H9 (cell line): ENCODE results near the gene GPC1. TPM values are rescaled to one million over a fixed set of nuclear protein-coding genes. Genes with fewer than 3 reads are reported as not detected.

Experiments
- DNase-seq: peaks from one replicate; pipeline ENCODE4 v3.0.0-alpha.2; 2017
- H2AFZ ChIP-seq: one replicate; pipeline ENCODE4 v1.6.1; 2013; ENCODE audit warnings: mild to moderate bottlenecking, low read length, control low read depth, moderate library complexity
- H2AK5ac ChIP-seq: 2 replicates; pipeline ENCODE4 v1.6.1; 2013; ENCODE audit warnings: low read length, control low read depth, mixed read lengths; ENCODE audit not compliant: insufficient read length
- H2BK120ac ChIP-seq: one replicate; pipeline ENCODE4 v1.6.1; 2013; ENCODE audit warnings: low read depth, mild to moderate bottlenecking, low read length, control low read depth, inconsistent platforms; ENCODE audit not compliant: poor library complexity, severe bottlenecking
- H2BK12ac ChIP-seq: 2 replicates; pipeline ENCODE4 v1.6.1; 2013; ENCODE audit warnings: low read length, control low read depth, mixed read lengths, low read depth; ENCODE audit not compliant: insufficient read length
- H2BK15ac ChIP-seq: 2 replicates; pipeline ENCODE4 v1.6.1; 2013; ENCODE audit warnings: low read depth, low read length, control low read depth
- H2BK20ac ChIP-seq: one replicate; pipeline ENCODE4 v1.6.1; 2013; ENCODE audit warnings: low read depth, mild to moderate bottlenecking, low read length, control low read depth, inconsistent platforms; ENCODE audit not compliant: poor library complexity, severe bottlenecking
- H2BK5ac ChIP-seq: 2 replicates; pipeline ENCODE4 v1.6.1; 2013; ENCODE audit warnings: low read length, control low read depth, mixed read lengths; ENCODE audit not compliant: insufficient read length
- H3K14ac ChIP-seq: 2 replicates; pipeline ENCODE4 v1.6.1; 2013; ENCODE audit warnings: low read length, control low read depth; ENCODE audit not compliant: insufficient read depth
- H3K18ac ChIP-seq: 2 replicates; pipeline ENCODE4 v1.6.1; 2013; ENCODE audit warnings: low read depth, mild to moderate bottlenecking, mixed read lengths, low read length, control low read depth; ENCODE audit not compliant: insufficient read length
- H3K23ac ChIP-seq: 2 replicates; pipeline ENCODE4 v1.6.1; 2013; ENCODE audit warnings: low read length, control low read depth, mixed read lengths, low read depth; ENCODE audit not compliant: insufficient read length
- H3K23me2 ChIP-seq: 2 replicates; pipeline ENCODE4 v1.6.1; 2013; ENCODE audit warnings: low read depth, mild to moderate bottlenecking, mixed read lengths, low read length, control low read depth; ENCODE audit not compliant: insufficient read length, poor library complexity, severe bottlenecking
- H3K27ac ChIP-seq: 2 replicates; pipeline ENCODE4 v1.5.1; 2013; ENCODE audit warnings: low read length, control low read depth, mixed read lengths, low read depth; ENCODE audit not compliant: insufficient read length
- H3K27me3 ChIP-seq: 2 replicates; pipeline ENCODE4 v1.6.1; 2013; ENCODE audit warnings: low read length, control low read depth, inconsistent platforms; ENCODE audit not compliant: insufficient read depth
- H3K4ac ChIP-seq: 2 replicates; pipeline ENCODE4 v1.6.1; 2013; ENCODE audit warnings: low read depth, mild to moderate bottlenecking, control low read depth, inconsistent platforms, low read length, moderate library complexity
- H3K4me1 ChIP-seq: 2 replicates; pipeline ENCODE4 v1.6.1; 2013; ENCODE audit warnings: low read length, control low read depth, inconsistent platforms; ENCODE audit not compliant: insufficient read depth
- H3K4me2 ChIP-seq: 2 replicates; pipeline ENCODE4 v1.6.1; 2013; ENCODE audit warnings: low read length, control low read depth, mixed read lengths; ENCODE audit not compliant: insufficient read length, insufficient read depth
- H3K56ac ChIP-seq: 2 replicates; pipeline ENCODE4 v1.6.1; 2013; ENCODE audit warnings: low read depth, mild to moderate bottlenecking, mixed read lengths, low read length, control low read depth; ENCODE audit not compliant: insufficient read length
- H3K79me1 ChIP-seq: 2 replicates; pipeline ENCODE4 v1.6.1; 2013; ENCODE audit warnings: low read depth, mild to moderate bottlenecking, moderate library complexity, low read length, control low read depth, inconsistent platforms; ENCODE audit not compliant: insufficient read depth, poor library complexity, severe bottlenecking
- H3K79me2 ChIP-seq: 2 replicates; pipeline ENCODE4 v1.6.1; 2013; ENCODE audit warnings: low read length, control low read depth, inconsistent platforms; ENCODE audit not compliant: insufficient read depth
- H3K9ac ChIP-seq: 2 replicates; pipeline ENCODE4 v1.6.1; 2013; ENCODE audit warnings: low read length, control low read depth, mixed read lengths; ENCODE audit not compliant: insufficient read length; ENCODE audit errors: extremely low read depth
- H3K9me3 ChIP-seq: one replicate; pipeline ENCODE4 v1.6.1; 2013; ENCODE audit warnings: low read depth, low read length, inconsistent platforms; ENCODE audit not compliant: control insufficient read depth
- H3T11ph ChIP-seq: one replicate; pipeline ENCODE4 v1.6.1; 2013; ENCODE audit warnings: mild to moderate bottlenecking, low read length, control low read depth, inconsistent platforms
- H4K20me1 ChIP-seq: one replicate; pipeline ENCODE4 v1.6.1; 2013; ENCODE audit not compliant: control insufficient read depth, insufficient read length, insufficient read depth
- H4K5ac ChIP-seq: 2 replicates; pipeline ENCODE4 v1.6.1; 2013; ENCODE audit warnings: low read depth, mild to moderate bottlenecking, mixed read lengths, low read length, control low read depth; ENCODE audit not compliant: insufficient read length
- H4K8ac ChIP-seq: replicated peaks from 2 replicates; pipeline ENCODE4 v1.6.1; 2013; ENCODE audit warnings: low read length, control low read depth, mixed read lengths, low read depth; ENCODE audit not compliant: insufficient read length
- H4K91ac ChIP-seq: 2 replicates; pipeline ENCODE4 v1.6.1; 2013; ENCODE audit warnings: low read depth, mild to moderate bottlenecking, moderate library complexity, mixed read lengths, low read length, control low read depth; ENCODE audit not compliant: insufficient read length
- H3K27ac Mint-ChIP-seq, 3 experiments: 2 replicates in 2 of 3; 3 replicates in 1 of 3; pipeline ENCODE4 v1.8.0; 2020 to 2021; ENCODE audit warnings: mixed read lengths in 3 of 3, mild to moderate bottlenecking in 1 of 3, moderate library complexity in 1 of 3
- H3K27me3 Mint-ChIP-seq: 2 replicates; pipeline ENCODE4 v1.8.0; 2021; ENCODE audit warnings: low read depth, mild to moderate bottlenecking, moderate library complexity, mixed read lengths
- H3K36me3 Mint-ChIP-seq, 3 experiments: 2 replicates in 2 of 3; 3 replicates in 1 of 3; pipeline ENCODE4 v1.8.0; 2020 to 2021; ENCODE audit warnings: low read depth in 3 of 3, mixed read lengths in 3 of 3; ENCODE audit not compliant: insufficient read depth in 1 of 3
- H3K4me1 Mint-ChIP-seq, 2 experiments: 2 replicates each; pipeline ENCODE4 v1.8.0; 2020; ENCODE audit warnings: mixed read lengths in 2 of 2
- H3K4me3 Mint-ChIP-seq, 2 experiments: 2 replicates in 1 of 2; 3 replicates in 1 of 2; pipeline ENCODE4 v1.8.0; 2020 to 2021; ENCODE audit warnings: mild to moderate bottlenecking in 2 of 2, mixed read lengths in 2 of 2, moderate library complexity in 1 of 2
- H3K9me3 Mint-ChIP-seq, 2 experiments: 2 replicates in 1 of 2; 3 replicates in 1 of 2; pipeline ENCODE4 v1.8.0; 2020; ENCODE audit warnings: mild to moderate bottlenecking in 2 of 2, mixed read lengths in 2 of 2, moderate library complexity in 1 of 2
- WGBS: extraction: QIAGEN DNeasy Blood & Tissue Kit; methylation state at CpG from one replicate; pipeline ENCODE4 v1.1.7; 2013; ENCODE audit warnings: missing lambda C conversion rate, low lambda C conversion rate, mixed read lengths; ENCODE audit not compliant: insufficient read length; ENCODE audit errors: extremely low coverage; 5-methylcytosine and 5-hydroxymethylcytosine counted together
- total RNA-seq: library from RNA; stranded (reverse); gene quantifications from 2 replicates; pipeline ENCODE4 v1.2.1, GENCODE V29; 2021
- TF ChIP-seq, protein P1 (sequence below): fragments of 200-600 bp; sonication (generic); conservative IDR thresholded peaks from 3 replicates; pipeline ENCODE4 v1.8.0; 2021; ENCODE audit warnings: antibody characterized with exemption, mild to moderate bottlenecking

The GPC1 gene
- total RNA-seq, 1 experiment from 2014 or later = 39.4 TPM

- H3K14ac ChIP-seq = no peak overlapping the region
- no peak overlapping the region for H3K9ac ChIP-seq
- H3K4ac ChIP-seq = no peak overlapping the region
- no peak overlapping the region for H2BK15ac ChIP-seq
- no peak overlapping the region; a peak in 1 of 7 replicates for H3K27ac Mint-ChIP-seq
- no peaks in the 10 kb centered on the region for H3K4me1 ChIP-seq
- no peak overlapping the region for H4K8ac ChIP-seq
- no peaks in the 10 kb centered on the region for H3K36me3 Mint-ChIP-seq
- no peak overlapping the region for H3K4me3 Mint-ChIP-seq
- H3T11ph ChIP-seq = no peak overlapping the region
- no peak for DNase-seq
- no peak overlapping the region for H3K23ac ChIP-seq
- H3K56ac ChIP-seq = no peak overlapping the region
- no peak overlapping the region for H3K27ac ChIP-seq
- H3K23me2 ChIP-seq = no peaks in the 10 kb centered on the region
- no peak overlapping the region for H2AFZ ChIP-seq
- no peaks in the 10 kb centered on the region; a peak in 1 of 5 replicates for H3K9me3 Mint-ChIP-seq
- no peak overlapping the region for H4K5ac ChIP-seq
- H2BK20ac ChIP-seq = no peak overlapping the region
- no peaks in the 10 kb centered on the region for H4K20me1 ChIP-seq
- H3K4me1 Mint-ChIP-seq = peaks cover 7 to 11% of the 10 kb centered on the region in 2 experiments
- WGBS = no CpG with 5 or more reads among the region's 10 CpGs
- no peaks in the 10 kb centered on the region for H3K27me3 ChIP-seq
- no peak overlapping the region for H4K91ac ChIP-seq
- no peaks in the 10 kb centered on the region for H3K79me2 ChIP-seq
- H3K9me3 ChIP-seq = no peaks in the 10 kb centered on the region
- no peaks in the 10 kb centered on the region for H3K79me1 ChIP-seq
- H2BK12ac ChIP-seq = no peak overlapping the region
- TF ChIP-seq, protein P1, sequence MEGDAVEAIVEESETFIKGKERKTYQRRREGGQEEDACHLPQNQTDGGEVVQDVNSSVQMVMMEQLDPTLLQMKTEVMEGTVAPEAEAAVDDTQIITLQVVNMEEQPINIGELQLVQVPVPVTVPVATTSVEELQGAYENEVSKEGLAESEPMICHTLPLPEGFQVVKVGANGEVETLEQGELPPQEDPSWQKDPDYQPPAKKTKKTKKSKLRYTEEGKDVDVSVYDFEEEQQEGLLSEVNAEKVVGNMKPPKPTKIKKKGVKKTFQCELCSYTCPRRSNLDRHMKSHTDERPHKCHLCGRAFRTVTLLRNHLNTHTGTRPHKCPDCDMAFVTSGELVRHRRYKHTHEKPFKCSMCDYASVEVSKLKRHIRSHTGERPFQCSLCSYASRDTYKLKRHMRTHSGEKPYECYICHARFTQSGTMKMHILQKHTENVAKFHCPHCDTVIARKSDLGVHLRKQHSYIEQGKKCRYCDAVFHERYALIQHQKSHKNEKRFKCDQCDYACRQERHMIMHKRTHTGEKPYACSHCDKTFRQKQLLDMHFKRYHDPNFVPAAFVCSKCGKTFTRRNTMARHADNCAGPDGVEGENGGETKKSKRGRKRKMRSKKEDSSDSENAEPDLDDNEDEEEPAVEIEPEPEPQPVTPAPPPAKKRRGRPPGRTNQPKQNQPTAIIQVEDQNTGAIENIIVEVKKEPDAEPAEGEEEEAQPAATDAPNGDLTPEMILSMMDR = no peak
- peaks cover 4% of the 10 kb centered on the region for H3K27me3 Mint-ChIP-seq
- H3K18ac ChIP-seq = no peak overlapping the region
- H3K4me2 ChIP-seq = no peak overlapping the region
- no peak overlapping the region for H2BK5ac ChIP-seq
- no peak overlapping the region for H2AK5ac ChIP-seq
- no peak overlapping the region for H2BK120ac ChIP-seq
Observed at GRCh38 chr2:240395896-240396622, 39.4 kb upstream of the GPC1 start.
